HG02610 (cell line): Measurements from ENCODE around the gene LOC128125822.
A peak's percentile ranks its signal among the peaks of the same experiment; 100 is the strongest.

Experiments used
- ATAC-seq: cut with Tn5 transposase; IDR thresholded peaks from one replicate; pipeline ENCODE4 v1.9.1; 2021; ENCODE audit warnings: mild to moderate bottlenecking, moderate library complexity; ENCODE audit not compliant: unreplicated experiment

The LOC128125822 gene

GRCh38 chr6:63554782-63555181, 17.5 kb upstream of the LOC128125822 start:
- ATAC-seq: no peak

DNA sequence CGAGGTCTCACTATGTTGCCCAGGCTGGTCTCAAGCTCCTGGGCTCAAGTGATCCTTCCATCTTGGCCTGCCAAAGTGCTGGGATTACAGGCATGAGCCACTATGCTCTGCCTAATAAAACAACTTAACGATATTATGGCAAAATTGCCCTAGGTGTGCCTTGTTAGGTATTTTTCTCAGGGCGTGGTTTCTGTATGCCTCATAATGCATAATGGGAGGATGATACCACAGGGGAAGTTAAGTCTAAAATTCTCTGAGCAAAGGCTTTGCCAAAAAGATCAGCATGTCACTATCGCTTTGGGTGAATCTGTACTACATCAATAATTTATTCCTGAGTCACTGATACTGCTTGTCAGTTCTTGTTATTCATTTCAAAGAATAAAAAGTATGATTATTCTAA, 15.9 kb upstream of the LOC128125822 start:
- no peak for ATAC-seq

DNA sequence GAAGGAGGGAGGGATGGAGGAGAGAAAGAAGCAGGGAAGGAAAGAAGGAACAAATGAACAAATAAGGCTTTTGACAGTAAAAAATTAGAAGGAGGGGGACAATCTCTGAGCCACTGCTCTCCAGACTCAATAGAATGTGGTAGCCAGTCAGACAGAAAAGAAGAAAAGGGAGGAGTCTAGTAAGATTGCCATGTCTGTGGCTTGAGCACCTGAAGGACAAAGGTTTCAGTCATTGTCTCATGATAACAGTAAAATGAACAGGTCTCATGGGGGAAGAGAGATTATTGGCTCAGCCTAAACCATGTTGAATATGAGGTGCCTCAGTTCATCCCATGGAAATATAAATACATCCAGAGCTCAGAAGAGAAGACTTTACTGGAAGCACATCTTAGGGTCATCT, 14.0 kb upstream of the LOC128125822 start:
- peak; percentile 61 for ATAC-seq

DNA sequence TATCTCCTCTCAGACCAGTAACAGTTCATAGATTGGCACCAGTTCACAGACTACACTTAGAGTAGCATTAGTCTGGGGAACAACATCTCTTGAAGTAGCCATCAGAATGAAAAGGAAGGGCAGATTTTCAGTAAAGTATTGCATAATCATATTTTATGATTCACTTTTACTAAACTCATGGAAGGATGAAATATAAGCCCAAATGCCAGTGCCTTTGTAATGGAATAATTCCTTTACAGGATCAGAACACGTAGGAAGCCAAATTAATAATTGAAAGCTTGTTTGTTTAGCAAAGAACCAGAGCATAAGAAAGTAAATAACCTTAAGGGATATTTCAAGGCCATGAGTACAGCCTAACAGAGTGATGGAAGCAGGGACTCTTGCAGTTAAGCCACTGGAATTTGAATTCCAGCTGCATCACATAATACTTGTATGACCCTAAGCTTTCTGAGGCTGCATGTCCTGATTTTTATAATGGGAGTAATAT, 11.4 kb upstream of the LOC128125822 start:
- no peak for ATAC-seq

- no peak for ATAC-seq
These were observed 11.0 kb upstream of the LOC128125822 start for GRCh38 chr6:63561288-63561687.

DNA sequence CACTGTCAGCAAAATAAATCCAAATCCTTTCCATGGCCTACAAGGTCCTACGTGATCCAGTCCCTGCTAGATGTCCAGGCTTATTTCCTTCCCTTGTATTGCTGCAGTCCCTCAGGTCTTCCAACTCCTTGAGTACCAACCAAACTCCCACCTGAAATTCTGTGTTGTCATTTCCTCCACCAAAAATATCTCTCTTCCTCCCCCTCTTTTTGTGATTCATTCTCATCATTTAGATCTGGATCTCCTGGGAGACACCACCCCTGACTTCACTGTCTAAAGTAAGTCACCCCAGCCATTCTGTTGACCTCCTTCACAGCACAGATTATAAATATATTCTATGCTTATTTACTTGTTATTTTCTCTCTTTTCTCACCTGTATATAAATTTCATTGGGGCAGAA, 9.0 kb upstream of the LOC128125822 start:
- no peak for ATAC-seq

DNA sequence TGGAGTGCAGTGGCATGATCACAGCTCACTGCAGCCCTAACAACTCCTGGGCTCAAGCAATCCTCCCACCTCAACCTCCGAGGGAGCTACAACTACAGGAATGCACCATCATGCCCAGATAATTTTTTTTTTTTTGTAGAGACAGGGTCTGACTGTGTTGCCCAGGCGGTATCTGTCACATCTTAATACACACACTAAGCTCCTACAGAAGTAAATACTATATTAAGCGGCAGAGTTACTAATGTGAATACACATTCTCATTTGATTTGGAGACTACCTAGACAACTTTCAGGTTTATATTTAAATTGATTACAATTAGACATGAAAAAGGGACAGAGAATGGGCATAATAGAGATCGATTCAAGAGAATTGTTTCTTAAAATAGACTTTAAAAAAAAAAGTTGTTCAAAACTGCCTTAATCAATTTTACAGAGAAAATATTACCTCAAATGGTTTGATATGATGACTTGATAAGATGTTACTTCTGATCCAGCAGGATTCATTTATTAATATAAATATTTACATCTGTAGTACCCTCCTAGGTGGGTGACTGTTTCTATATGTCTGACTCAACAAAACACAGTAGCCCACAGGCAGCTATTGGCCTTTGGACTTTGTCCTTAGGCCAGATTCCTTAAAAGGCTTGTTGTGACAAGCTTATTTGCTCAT, 7.1 kb upstream of the LOC128125822 start:
- no peak for ATAC-seq

DNA sequence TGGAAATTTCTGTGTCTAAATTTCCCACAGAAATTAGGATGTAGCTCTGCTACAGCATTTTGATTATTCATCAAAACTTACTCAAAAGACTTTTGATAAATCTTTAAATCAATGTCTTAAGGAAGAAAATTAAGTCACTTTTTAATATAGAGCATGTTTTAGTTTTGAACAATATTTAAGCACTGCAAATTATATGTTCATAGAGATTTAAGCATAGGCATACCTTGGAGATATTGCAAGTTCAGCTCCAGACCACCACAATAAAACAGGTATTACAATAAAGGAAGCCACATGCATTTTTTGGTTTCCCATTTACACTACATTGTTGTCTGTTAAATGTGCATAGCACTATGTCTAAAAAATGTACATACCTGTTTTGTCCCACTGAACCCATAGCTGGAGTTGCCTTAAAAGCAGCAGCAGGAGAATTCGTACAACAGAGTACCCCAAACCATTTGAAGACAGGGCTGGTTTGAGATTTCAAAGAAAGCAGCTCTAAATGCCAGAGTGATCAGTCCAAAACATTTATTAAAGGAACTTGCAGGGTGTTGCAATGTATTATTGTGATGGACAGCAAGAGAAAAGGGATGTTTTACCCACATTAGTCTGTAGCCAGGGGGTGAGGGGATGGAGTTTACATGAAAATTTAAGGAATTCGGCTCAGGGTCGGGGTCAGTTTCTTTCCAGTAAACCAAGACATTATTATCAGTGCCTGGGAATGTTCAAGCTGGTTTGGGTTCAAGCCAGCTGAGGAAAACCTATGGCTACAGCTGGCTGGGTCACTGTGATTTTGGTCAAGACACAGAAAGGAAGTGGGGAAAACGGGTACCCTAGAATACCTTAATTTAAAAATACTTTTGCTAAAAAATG, 6.3 kb upstream of the LOC128125822 start:
- no peak for ATAC-seq

GRCh38 chr6:63567966-63568365, 4.3 kb upstream of the LOC128125822 start:
- ATAC-seq: no peak

- ATAC-seq: no peak
These were observed 778 bp upstream of the LOC128125822 start for GRCh38 chr6:63571361-63572043.

GRCh38 chr6:63572747-63573075, 431 bp downstream of the LOC128125822 start:
- ATAC-seq: no peak

- peak; percentile 52 for ATAC-seq
These were observed 1.0 kb downstream of the LOC128125822 start for GRCh38 chr6:63573076-63573898.

DNA sequence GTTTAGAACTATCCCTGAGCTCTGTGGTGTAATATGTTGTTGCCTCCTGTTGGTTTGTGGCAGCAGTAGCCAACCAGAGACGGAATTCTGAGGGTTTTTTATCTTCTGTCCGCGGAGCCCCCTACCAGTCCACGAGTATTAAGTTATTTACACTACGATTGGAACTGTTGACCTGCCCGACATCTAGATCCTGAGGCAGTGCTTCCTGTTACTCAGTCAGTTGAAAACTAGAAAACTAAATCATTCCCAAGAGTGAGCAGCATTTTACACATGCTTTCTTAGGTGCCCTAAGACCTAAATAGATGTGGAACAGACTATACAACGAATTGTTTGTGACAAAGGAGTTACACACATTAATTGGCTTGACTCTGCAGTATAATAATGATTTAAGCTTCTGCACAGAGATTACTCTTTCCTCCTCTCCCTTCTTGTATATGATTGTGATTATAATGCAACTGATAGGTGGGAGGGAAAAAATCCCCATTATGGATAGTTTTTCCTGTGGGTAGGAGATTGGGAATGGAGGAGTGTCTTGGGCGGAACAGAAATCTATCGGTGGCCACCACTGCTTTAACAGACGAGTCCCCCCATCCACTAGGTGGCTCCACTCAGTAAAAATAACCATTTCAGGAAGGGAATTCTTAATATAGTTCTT, 1.7 kb downstream of the LOC128125822 start:
- ATAC-seq: no peak

DNA sequence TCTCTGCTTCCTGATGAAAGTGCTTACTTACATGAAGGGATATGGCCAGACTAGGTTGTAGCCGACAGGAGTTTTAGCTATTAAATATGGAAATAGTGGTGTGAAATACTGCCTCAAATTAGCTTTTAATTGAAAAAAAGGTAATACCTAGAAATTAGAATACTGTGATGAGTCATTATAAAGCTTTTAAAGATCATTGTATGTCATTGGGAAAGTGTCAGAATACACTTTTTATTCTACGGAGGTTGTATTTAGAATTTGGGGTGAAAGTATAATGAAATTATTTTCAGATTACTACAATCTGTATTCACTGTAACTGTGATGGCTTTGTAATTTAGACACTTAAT, 2.2 kb downstream of the LOC128125822 start:
- ATAC-seq: no peak

GRCh38 chr6:63576147-63576772, 4.0 kb downstream of the LOC128125822 start:
- ATAC-seq: no peak

- ATAC-seq: no peak
These were observed 4.9 kb downstream of the LOC128125822 start for GRCh38 chr6:63576985-63577712.

DNA sequence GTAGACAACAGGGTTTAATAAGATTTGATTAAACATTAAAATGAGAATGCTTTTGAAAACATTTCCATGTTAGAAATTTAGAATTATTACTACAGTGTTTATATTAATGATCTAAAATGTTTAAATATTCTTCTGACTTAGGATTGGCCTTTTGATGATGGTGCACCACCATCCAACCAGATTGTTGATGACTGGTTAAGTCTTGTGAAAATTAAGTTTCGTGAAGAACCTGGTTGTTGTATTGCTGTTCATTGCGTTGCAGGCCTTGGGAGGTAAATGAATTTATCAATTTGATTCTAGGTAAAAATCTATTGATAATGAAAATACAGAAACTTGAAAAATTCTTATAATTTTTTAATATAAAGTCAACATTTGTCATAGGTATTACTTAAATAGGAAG, 6.5 kb downstream of the LOC128125822 start:
- ATAC-seq: no peak

DNA sequence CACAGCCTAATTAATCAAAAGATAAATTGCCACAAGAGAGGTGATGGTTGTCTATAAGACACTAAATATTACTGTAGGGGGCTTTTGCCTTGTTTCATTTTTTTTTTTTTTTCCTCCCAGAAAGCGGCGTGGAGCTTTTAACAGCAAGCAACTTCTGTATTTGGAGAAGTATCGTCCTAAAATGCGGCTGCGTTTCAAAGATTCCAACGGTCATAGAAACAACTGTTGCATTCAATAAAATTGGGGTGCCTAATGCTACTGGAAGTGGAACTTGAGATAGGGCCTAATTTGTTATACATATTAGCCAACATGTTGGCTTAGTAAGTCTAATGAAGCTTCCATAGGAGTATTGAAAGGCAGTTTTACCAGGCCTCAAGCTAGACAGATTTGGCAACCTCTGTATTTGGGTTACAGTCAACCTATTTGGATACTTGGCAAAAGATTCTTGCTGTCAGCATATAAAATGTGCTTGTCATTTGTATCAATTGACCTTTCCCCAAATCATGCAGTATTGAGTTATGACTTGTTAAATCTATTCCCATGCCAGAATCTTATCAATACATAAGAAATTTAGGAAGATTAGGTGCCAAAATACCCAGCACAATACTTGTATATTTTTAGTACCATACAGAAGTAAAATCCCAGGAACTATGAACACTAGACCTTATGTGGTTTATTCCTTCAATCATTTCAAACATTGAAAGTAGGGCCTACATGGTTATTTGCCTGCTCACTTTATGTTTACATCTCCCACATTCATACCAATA, 7.8 kb downstream of the LOC128125822 start:
- ATAC-seq: no peak

- no peak for ATAC-seq
These were observed 8.4 kb downstream of the LOC128125822 start for GRCh38 chr6:63580704-63580961.
